Brain microvascular endothelial cell (primary cell): ENCODE results near the gene CCDC188.

Experiments
- DNase-seq: peaks from one replicate; pipeline ENCODE4 v3.0.0-alpha.2; 2020
- H3K27ac ChIP-seq: fragments of 250-450 bp; sonication (Bioruptor Pico); 2 replicates; pipeline ENCODE4 v1.5.1; 2020; ENCODE audit warnings: mild to moderate bottlenecking, moderate library complexity
- H3K27me3 ChIP-seq: fragments of 250-450 bp; sonication (Bioruptor Pico); replicated peaks from 2 replicates; pipeline ENCODE4 v1.5.1; 2020; ENCODE audit warnings: mild to moderate bottlenecking
- H3K36me3 ChIP-seq: fragments of 250-450 bp; sonication (Bioruptor Pico); replicated peaks from 2 replicates; pipeline ENCODE4 v1.5.1; 2020; ENCODE audit warnings: mild to moderate bottlenecking
- H3K4me3 ChIP-seq: 2 replicates; pipeline ENCODE4 v1.5.1; 2011; ENCODE audit warnings: low read depth, mild to moderate bottlenecking, control low read depth, low read length, moderate library complexity
- in situ Hi-C: cut with HindIII; loops from 2 replicates; pipeline ENCODE4 v1.10.0; 2017; ENCODE audit warnings: low sequenced_read_pairs, low pct_ligation_motif_present
- TF ChIP-seq, protein P1 (sequence below): IDR thresholded peaks from 2 replicates; pipeline ENCODE4 v1.5.1; 2011; ENCODE audit warnings: low read depth, mild to moderate bottlenecking, moderate library complexity, low read length, control low read depth, inconsistent platforms; ENCODE audit errors: missing control alignments

CCDC188 gene

DNA sequence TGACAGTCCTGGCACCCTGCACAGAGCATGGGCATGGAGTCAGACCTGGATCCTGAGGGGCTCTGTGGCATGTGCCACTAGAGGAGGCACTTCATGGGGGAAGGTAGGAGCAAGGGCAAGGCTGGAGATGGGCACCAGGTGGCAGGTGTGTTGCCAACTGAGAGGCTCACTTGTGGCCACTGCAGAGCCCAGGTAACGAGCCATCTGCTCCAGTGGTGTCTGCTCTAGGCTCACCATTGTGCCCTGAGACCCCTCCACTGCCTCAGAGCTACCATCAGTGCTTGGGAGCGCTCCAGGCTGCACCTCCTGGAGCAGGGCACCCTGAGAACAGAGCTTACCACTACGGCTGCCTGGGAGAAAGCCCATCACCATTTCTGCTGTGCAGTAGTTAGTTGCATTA is 20.5 kb downstream of the CCDC188 start:
- TF ChIP-seq, protein P1, sequence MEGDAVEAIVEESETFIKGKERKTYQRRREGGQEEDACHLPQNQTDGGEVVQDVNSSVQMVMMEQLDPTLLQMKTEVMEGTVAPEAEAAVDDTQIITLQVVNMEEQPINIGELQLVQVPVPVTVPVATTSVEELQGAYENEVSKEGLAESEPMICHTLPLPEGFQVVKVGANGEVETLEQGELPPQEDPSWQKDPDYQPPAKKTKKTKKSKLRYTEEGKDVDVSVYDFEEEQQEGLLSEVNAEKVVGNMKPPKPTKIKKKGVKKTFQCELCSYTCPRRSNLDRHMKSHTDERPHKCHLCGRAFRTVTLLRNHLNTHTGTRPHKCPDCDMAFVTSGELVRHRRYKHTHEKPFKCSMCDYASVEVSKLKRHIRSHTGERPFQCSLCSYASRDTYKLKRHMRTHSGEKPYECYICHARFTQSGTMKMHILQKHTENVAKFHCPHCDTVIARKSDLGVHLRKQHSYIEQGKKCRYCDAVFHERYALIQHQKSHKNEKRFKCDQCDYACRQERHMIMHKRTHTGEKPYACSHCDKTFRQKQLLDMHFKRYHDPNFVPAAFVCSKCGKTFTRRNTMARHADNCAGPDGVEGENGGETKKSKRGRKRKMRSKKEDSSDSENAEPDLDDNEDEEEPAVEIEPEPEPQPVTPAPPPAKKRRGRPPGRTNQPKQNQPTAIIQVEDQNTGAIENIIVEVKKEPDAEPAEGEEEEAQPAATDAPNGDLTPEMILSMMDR: no peak
- H3K36me3 ChIP-seq: peaks cover 28% of the 10 kb centered on the region
- no peak overlapping the region for H3K4me3 ChIP-seq
- no peak overlapping the region for H3K27ac ChIP-seq
- no peak for DNase-seq
- in situ Hi-C loops: no loop called here
- no peaks in the 10 kb centered on the region for H3K27me3 ChIP-seq

- no peak overlapping the region for H3K4me3 ChIP-seq
- in situ Hi-C loops: no loop called here
- H3K27ac ChIP-seq: no peak overlapping the region
- TF ChIP-seq, protein P1: no peak
- no peak for DNase-seq
- no peaks in the 10 kb centered on the region for H3K27me3 ChIP-seq
- peaks cover 34% of the 10 kb centered on the region for H3K36me3 ChIP-seq
These were observed 21.2 kb downstream of the CCDC188 start for GRCh38 chr22:20129747-20130014.

GRCh38 chr22:20128902-20129746 is 21.7 kb downstream of the CCDC188 start:
- Histone ChIP-seq H3K4me3 (no peak overlapping the region), H3K36me3 (peaks cover 37% of the 10 kb centered on the region), H3K27ac (no peak overlapping the region), H3K27me3 (no peaks in the 10 kb centered on the region)
- in situ Hi-C loops: no loop called here
- TF ChIP-seq, protein P1: peak; percentile 64
- peak; percentile 43 for DNase-seq

DNA sequence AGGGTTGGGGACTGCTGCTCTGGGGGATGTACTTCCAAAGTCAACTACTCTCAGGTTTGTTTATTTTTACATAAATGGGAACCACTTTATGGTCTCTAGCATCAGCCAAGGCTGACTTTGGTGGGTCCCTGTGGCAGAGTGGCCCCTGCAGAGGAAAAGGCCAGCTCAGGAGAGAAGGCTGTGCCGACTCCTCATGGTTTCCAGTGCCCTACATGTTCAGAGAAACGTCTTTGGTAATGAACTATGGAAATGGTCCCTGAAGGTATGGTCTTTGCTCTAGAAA is 22.3 kb downstream of the CCDC188 start:
- TF ChIP-seq, protein P1: no peak
- Histone ChIP-seq H3K27me3 (no peaks in the 10 kb centered on the region), H3K36me3 (peaks cover 42% of the 10 kb centered on the region), H3K27ac (no peak overlapping the region), H3K4me3 (no peak overlapping the region)
- in situ Hi-C loops: no loop called here
- no peak for DNase-seq

GRCh38 chr22:20127869-20128618 is 22.8 kb downstream of the CCDC188 start:
- TF ChIP-seq, protein P1: no peak
- DNase-seq: no peak
- in situ Hi-C loops: no loop called here
- Histone ChIP-seq H3K27me3 (no peaks in the 10 kb centered on the region), H3K4me3 (no peak overlapping the region), H3K27ac (no peak overlapping the region), H3K36me3 (peaks cover 44% of the 10 kb centered on the region)
